Stimulated activated effector memory CD8-positive, alpha-beta T cell treated with anti-CD3 and anti-CD28 coated beads, Interleukin-12 subunit alpha, Interleukin-12 subunit beta, amount 100 ng/mL, for 72 hours (primary cell): Measurements from ENCODE around the gene GTSF1L.

Source experiments
- ATAC-seq: fragments of 150-1000 bp; cut with Tn5 transposase; 2 replicates; pipeline ENCODE4 v1.10.0; 2021
- DNase-seq, 2 donors: peaks; one replicate each; pipeline ENCODE4 v3.0.0; 2021 to 2022; ENCODE audit warnings: low spot score in 2 of 2
- H3K27ac Mint-ChIP-seq: one replicate; pipeline ENCODE4 v1.8.0; 2022; ENCODE audit warnings: mild to moderate bottlenecking, mixed read lengths
- H3K36me3 Mint-ChIP-seq: one replicate; pipeline ENCODE4 v1.8.0; 2022; ENCODE audit warnings: mild to moderate bottlenecking, mixed read lengths
- H3K4me1 Mint-ChIP-seq: one replicate; pipeline ENCODE4 v1.8.0; 2022; ENCODE audit warnings: mixed read lengths
- H3K4me3 Mint-ChIP-seq: one replicate; pipeline ENCODE4 v1.8.0; 2022; ENCODE audit warnings: mild to moderate bottlenecking, mixed read lengths
- H3K9me3 Mint-ChIP-seq: one replicate; pipeline ENCODE4 v1.8.0; 2022; ENCODE audit warnings: mixed read lengths

GTSF1L gene

DNA sequence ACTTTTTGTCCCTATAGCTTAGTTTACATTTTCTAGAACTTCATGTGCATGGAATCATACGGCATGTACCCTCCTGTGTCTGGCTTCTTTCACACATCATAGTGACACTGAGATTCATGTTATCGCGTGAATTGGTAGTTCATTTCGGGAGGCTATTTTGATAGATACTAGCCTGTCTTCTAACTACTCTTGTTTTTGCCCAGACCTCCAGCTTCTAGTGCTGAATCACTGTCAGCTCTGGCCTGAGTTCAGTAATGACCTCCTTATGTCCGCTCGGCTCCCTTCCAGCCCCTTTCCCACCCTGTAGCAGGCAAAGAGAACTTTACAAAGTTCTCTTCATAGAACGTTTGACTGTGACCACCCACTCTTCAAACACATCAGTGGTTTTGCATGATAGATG, 45.8 kb downstream of the GTSF1L start:
- Mint-ChIP-seq H3K9me3 (no peaks in the 10 kb centered on the region), H3K4me3 (no peak overlapping the region), H3K36me3 (peaks cover 30% of the 10 kb centered on the region), H3K4me1 (peaks cover 6% of the 10 kb centered on the region), H3K27ac (no peak overlapping the region)
- no peak for ATAC-seq
- no peak for DNase-seq

DNA sequence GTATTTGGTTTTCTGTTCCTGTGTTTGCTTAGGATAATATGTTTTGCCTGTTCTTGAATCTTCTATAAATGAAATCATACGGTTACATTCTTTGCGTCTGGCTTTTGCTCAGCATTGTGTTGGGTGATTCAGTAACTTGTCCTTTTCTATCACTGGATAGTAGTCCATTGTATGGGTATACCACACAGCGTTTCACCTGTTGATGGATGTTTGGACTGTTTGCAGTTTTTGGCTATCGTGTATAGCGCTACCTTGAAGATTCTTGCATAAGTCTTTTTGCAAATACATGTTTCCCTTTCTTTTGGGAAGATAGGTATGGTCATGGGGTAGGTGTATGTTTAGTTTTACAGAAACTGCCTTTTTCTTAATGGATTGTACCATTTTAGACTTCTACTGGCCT, 50.4 kb downstream of the GTSF1L start:
- Mint-ChIP-seq H3K9me3 (no peaks in the 10 kb centered on the region), H3K4me3 (no peak overlapping the region), H3K36me3 (peaks cover 34% of the 10 kb centered on the region), H3K4me1 (peaks cover 3% of the 10 kb centered on the region), H3K27ac (no peak overlapping the region)
- DNase-seq: no peak
- ATAC-seq: no peak
